ENCODE measurements around the gene LRRC4C.
A peak's percentile ranks its signal among the peaks of the same experiment; 100 is the strongest.

LRRC4C gene

GRCh38 chr11:40514124-40514523 is 945.3 kb downstream of the LRRC4C start:
- no peak for DNase-seq (ENCODE audit: low spot score)

- DNase-seq (ENCODE audit: low spot score), result no peak
Observed at GRCh38 chr11:40513281-40513680, 946.2 kb downstream of the LRRC4C start.

- DNase-seq (ENCODE audit: low spot score), result no peak
Observed at GRCh38 chr11:40508303-40508702, 951.1 kb downstream of the LRRC4C start.

GRCh38 chr11:40506226-40506625 is 953.2 kb downstream of the LRRC4C start:
- DNase-seq (ENCODE audit: low spot score), result no peak

- DNase-seq (ENCODE audit: low spot score), result no peak
Observed at GRCh38 chr11:40491341-40491740, 968.1 kb downstream of the LRRC4C start.

GRCh38 chr11:40467771-40468170 is 991.7 kb downstream of the LRRC4C start:
- DNase-seq (ENCODE audit: low spot score), result no peak

- no peak for DNase-seq (ENCODE audit: low spot score)
Observed at GRCh38 chr11:40445391-40445790, 1014.1 kb downstream of the LRRC4C start.

GRCh38 chr11:40444151-40444550 is 1015.3 kb downstream of the LRRC4C start:
- DNase-seq (ENCODE audit: low spot score), result no peak

- DNase-seq (ENCODE audit: low spot score), result no peak
Observed at GRCh38 chr11:40435344-40435743, 1024.1 kb downstream of the LRRC4C start.

- no peak for DNase-seq (ENCODE audit: low spot score)
Observed at GRCh38 chr11:40434926-40435325, 1024.5 kb downstream of the LRRC4C start.

- no peak for DNase-seq (ENCODE audit: low spot score)
Observed at GRCh38 chr11:40432358-40432757, 1027.1 kb downstream of the LRRC4C start.

- peak; percentile 71 for DNase-seq (ENCODE audit: low spot score)
Observed at GRCh38 chr11:40425168-40425567, 1034.3 kb downstream of the LRRC4C start.

- DNase-seq (ENCODE audit: low spot score), result no peak
Observed at GRCh38 chr11:40421208-40421981, 1038.1 kb downstream of the LRRC4C start.

- DNase-seq (ENCODE audit: low spot score), result no peak
Observed at GRCh38 chr11:40417627-40418026, 1041.8 kb downstream of the LRRC4C start.

GRCh38 chr11:40407355-40407754 is 1052.1 kb downstream of the LRRC4C start:
- no peak for DNase-seq (ENCODE audit: low spot score)

- no peak for DNase-seq (ENCODE audit: low spot score)
Observed at GRCh38 chr11:40405614-40406013, 1053.8 kb downstream of the LRRC4C start.

GRCh38 chr11:40403321-40403720 is 1056.1 kb downstream of the LRRC4C start:
- no peak for DNase-seq (ENCODE audit: low spot score)

GRCh38 chr11:40401132-40401853 is 1058.2 kb downstream of the LRRC4C start:
- no peak for DNase-seq (ENCODE audit: low spot score)

- DNase-seq (ENCODE audit: low spot score), result no peak
Observed at GRCh38 chr11:40397141-40397540, 1062.3 kb downstream of the LRRC4C start.

GRCh38 chr11:40393511-40393910 is 1065.9 kb downstream of the LRRC4C start:
- no peak for DNase-seq (ENCODE audit: low spot score)

- DNase-seq (ENCODE audit: low spot score), result no peak
Observed at GRCh38 chr11:40391679-40392078, 1067.8 kb downstream of the LRRC4C start.

GRCh38 chr11:40388097-40388818 is 1071.2 kb downstream of the LRRC4C start:
- no peak for DNase-seq (ENCODE audit: low spot score)
